Measurements from ENCODE around the gene TMEM170B.

The TMEM170B gene

DNA sequence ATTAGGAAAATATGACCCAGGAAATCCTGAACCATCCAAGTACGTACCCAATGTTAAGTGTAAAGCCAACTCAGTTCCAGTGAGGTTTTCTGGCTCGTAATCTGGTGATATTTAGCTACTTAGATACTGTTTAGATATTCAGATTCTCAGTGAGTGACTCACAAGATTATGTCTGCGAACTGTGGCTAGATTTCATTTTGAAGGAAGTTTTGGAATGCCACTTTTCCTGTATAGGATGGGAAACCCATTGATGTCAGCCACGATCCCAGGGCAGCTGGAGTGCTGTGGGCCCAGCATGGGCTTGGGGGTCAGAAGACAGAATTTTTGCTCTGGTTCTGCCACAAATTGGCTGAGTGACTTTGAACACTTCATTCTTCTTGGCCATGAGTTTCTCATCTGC, 76.3 kb downstream of the TMEM170B start:
- TF ChIP-seq REST (IDR thresholded peaks at IDR 0.05; ENCODE audit: low read depth) (no peak), NFIC (IDR thresholded peaks at IDR 0.05) (peak; percentile 78), TEAD4 (IDR thresholded peaks at IDR 0.05) (peak; percentile 90), USF1 (IDR thresholded peaks at IDR 0.05) (no peak), FOXM1 (IDR thresholded peaks at IDR 0.05; ENCODE audit: borderline replicate concordance, low read depth) (peak; percentile 88; the same call in 1 of the 2 replicates), EP300 (IDR thresholded peaks at IDR 0.05; ENCODE audit: borderline replicate concordance) (peak; percentile 95), CREB1 (IDR thresholded peaks at IDR 0.05; ENCODE audit: low read depth) (no peak), EGR1 (IDR thresholded peaks at IDR 0.05) (no peak), YY1 (IDR thresholded peaks at IDR 0.05; ENCODE audit: low read depth) (0 out of 2 replicates have a peak, but pooled peaks have one; percentile 19), TCF12 (IDR thresholded peaks at IDR 0.05; ENCODE audit: low read depth) (peak; percentile 93), RAD21 (IDR thresholded peaks at IDR 0.05; ENCODE audit: low read depth) (no peak), CEBPB (IDR thresholded peaks at IDR 0.05) (no peak), ZBTB7A (IDR thresholded peaks at IDR 0.05; ENCODE audit: low read depth) (no peak), TAF1 (IDR thresholded peaks at IDR 0.05; ENCODE audit: low read depth) (0 out of 2 replicates have a peak, but pooled peaks have one; percentile 20), MAX (IDR thresholded peaks at IDR 0.05) (peak; percentile 48; the same call in 1 of the 2 replicates)

- TF ChIP-seq TAF1 (IDR thresholded peaks at IDR 0.05; ENCODE audit: low read depth) = no peak
- TF ChIP-seq RAD21 (IDR thresholded peaks at IDR 0.05; ENCODE audit: low read depth) = no peak
- no peak for TF ChIP-seq TCF12 (IDR thresholded peaks at IDR 0.05; ENCODE audit: low read depth)
- no peak for TF ChIP-seq EGR1 (IDR thresholded peaks at IDR 0.05)
- no peak for TF ChIP-seq ZBTB7A (IDR thresholded peaks at IDR 0.05; ENCODE audit: low read depth)
Measured at GRCh38 chr6:11614534-11615213, 77.1 kb downstream of the TMEM170B start.

GRCh38 chr6:11615214-11615602, 77.7 kb downstream of the TMEM170B start:
- TF ChIP-seq EP300 (IDR thresholded peaks at IDR 0.05; ENCODE audit: borderline replicate concordance) (no peak), MAX (IDR thresholded peaks at IDR 0.05) (peak; percentile 60; the same call in 1 of the 2 replicates)

GRCh38 chr6:11616200-11616611, 78.7 kb downstream of the TMEM170B start:
- TF ChIP-seq FOXM1 (IDR thresholded peaks at IDR 0.05; ENCODE audit: borderline replicate concordance, low read depth) (0 out of 2 replicates have a peak, but pooled peaks have one; percentile 32), TEAD4 (IDR thresholded peaks at IDR 0.05) (no peak)

- TF ChIP-seq EP300 (IDR thresholded peaks at IDR 0.05; ENCODE audit: borderline replicate concordance) (no peak), RAD21 (IDR thresholded peaks at IDR 0.05; ENCODE audit: low read depth) (peak; percentile 58), MAX (IDR thresholded peaks at IDR 0.05) (no peak), CREB1 (IDR thresholded peaks at IDR 0.05; ENCODE audit: low read depth) (no peak)
Measured at GRCh38 chr6:11618533-11618932, 81.0 kb downstream of the TMEM170B start.

DNA sequence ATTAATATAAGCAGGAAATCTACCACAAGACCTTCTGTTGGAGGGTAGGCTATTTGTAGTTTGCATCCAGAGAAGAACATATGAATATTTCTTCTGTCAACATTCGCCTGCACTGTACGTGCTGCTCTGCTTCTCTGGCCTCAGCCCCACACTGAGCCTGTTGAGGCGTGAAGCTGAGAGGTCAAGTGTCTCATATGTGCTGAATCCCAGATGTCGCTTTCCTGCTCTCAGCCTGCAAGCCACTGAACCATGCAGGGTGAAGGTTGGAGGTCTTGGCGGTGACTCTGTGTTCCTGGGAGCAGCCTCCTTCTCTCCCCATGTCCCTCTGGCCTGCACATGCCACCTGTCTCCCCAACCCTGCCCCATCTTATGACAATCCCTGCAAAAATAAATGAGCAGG, 83.6 kb downstream of the TMEM170B start:
- peak; percentile 96 for TF ChIP-seq NFIC (IDR thresholded peaks at IDR 0.05)
- TF ChIP-seq RAD21 (IDR thresholded peaks at IDR 0.05; ENCODE audit: low read depth) = peak; percentile 29; the same call in 1 of the 2 replicates
- TF ChIP-seq YY1 (IDR thresholded peaks at IDR 0.05; ENCODE audit: low read depth) = peak; percentile 40; the same call in 1 of the 2 replicates
- peak; percentile 91 for TF ChIP-seq MAX (IDR thresholded peaks at IDR 0.05)
- TF ChIP-seq TCF12 (IDR thresholded peaks at IDR 0.05; ENCODE audit: low read depth) = peak; percentile 99
- TF ChIP-seq EP300 (IDR thresholded peaks at IDR 0.05; ENCODE audit: borderline replicate concordance) = peak; percentile 99
- no peak for TF ChIP-seq REST (IDR thresholded peaks at IDR 0.05; ENCODE audit: low read depth)
- TF ChIP-seq TEAD4 (IDR thresholded peaks at IDR 0.05) = peak; percentile 95
- 0 out of 2 replicates have a peak, but pooled peaks have one; percentile 12 for TF ChIP-seq TAF1 (IDR thresholded peaks at IDR 0.05; ENCODE audit: low read depth)
- TF ChIP-seq EGR1 (IDR thresholded peaks at IDR 0.05) = no peak
- no peak for TF ChIP-seq CREB1 (IDR thresholded peaks at IDR 0.05; ENCODE audit: low read depth)
- peak; percentile 27; the same call in 1 of the 2 replicates for TF ChIP-seq CEBPB (IDR thresholded peaks at IDR 0.05)
- peak; percentile 97 for TF ChIP-seq FOXM1 (IDR thresholded peaks at IDR 0.05; ENCODE audit: borderline replicate concordance, low read depth)

All from Ishikawa (cell line).